Right atrium auricular region (tissue), 2 donors: ENCODE data around the gene CCDC70. TPM values are rescaled to one million over a fixed set of nuclear protein-coding genes. Genes with fewer than 3 reads are reported as not detected.
"Not testable (repeated sequence)": the region's sequence is repeated elsewhere in the genome, so short reads cannot be mapped to it uniquely, and the experiment has no call there.

Source experiments
- DNase-seq: peaks from one replicate; pipeline ENCODE4 v3.0.0-alpha.2; 2019; ENCODE audit warnings: low spot score
- H3K27ac ChIP-seq, 2 donors: fragments of 200-600 bp; sonication (generic); 1 replicate in 1 of 2; 2 replicates in 1 of 2; pipeline ENCODE4 v1.5.1; 2016 to 2019
- H3K27me3 ChIP-seq, 2 donors: fragments of 200-600 bp; sonication (generic); one replicate each; pipeline versions ENCODE4 v1.5.1 to v1.6.0; 2017 to 2019
- H3K36me3 ChIP-seq: fragments of 200-600 bp; sonication (generic); one replicate; pipeline ENCODE4 v1.5.1; 2016
- H3K4me1 ChIP-seq, 2 donors: fragments of 200-600 bp; sonication (generic); one replicate each; pipeline versions ENCODE4 v1.5.1 to v1.6.0; 2017 to 2019
- H3K4me3 ChIP-seq, 2 donors: fragments of 200-600 bp; sonication (generic); 1 replicate in 1 of 2; 2 replicates in 1 of 2; pipeline ENCODE4 v1.5.1; 2017 to 2019; ENCODE audit warnings: mild to moderate bottlenecking in 1 of 2, moderate library complexity in 1 of 2
- H3K9me3 ChIP-seq, 2 donors: fragments of 200-600 bp; sonication (generic); one replicate each; pipeline ENCODE4 v1.5.1; 2019
- total RNA-seq, 2 donors: library from RNA; depleted of rRNA; stranded (reverse); fragments of >200 nt; gene quantifications; one replicate each; pipeline ENCODE4 v1.1.0, GENCODE V29; 2016
- TF ChIP-seq, protein P1 (sequence below), 2 donors: fragments of 200-600 bp; sonication (generic); IDR thresholded peaks; one replicate each; pipeline ENCODE4 v1.5.1; 2019; ENCODE audit warnings: antibody characterized with exemption in 2 of 2

CCDC70 gene
- total RNA-seq, 2 donors from 2014 or later = not detected

DNA sequence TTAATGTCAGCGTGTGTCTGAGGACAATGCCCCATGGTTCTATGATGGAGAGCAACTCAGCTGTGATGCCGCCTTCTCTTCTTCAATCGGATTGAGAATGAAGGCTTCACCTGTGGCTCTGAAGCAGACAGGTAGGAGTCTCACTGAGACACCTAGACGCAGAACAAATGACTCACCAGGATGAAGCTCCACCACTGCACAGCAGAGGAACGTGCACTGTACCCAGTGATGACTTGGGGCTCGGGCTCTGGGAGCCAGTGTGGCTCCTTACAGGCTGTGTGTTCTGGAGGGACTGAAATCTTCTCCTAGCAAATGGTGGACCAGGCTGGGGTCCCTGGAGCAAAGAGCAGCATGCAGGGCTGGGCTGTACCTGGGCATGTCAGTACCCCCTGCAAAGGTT is 44.0 kb downstream of the CCDC70 start:
- TF ChIP-seq, protein P1, sequence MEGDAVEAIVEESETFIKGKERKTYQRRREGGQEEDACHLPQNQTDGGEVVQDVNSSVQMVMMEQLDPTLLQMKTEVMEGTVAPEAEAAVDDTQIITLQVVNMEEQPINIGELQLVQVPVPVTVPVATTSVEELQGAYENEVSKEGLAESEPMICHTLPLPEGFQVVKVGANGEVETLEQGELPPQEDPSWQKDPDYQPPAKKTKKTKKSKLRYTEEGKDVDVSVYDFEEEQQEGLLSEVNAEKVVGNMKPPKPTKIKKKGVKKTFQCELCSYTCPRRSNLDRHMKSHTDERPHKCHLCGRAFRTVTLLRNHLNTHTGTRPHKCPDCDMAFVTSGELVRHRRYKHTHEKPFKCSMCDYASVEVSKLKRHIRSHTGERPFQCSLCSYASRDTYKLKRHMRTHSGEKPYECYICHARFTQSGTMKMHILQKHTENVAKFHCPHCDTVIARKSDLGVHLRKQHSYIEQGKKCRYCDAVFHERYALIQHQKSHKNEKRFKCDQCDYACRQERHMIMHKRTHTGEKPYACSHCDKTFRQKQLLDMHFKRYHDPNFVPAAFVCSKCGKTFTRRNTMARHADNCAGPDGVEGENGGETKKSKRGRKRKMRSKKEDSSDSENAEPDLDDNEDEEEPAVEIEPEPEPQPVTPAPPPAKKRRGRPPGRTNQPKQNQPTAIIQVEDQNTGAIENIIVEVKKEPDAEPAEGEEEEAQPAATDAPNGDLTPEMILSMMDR (IDR thresholded peaks at IDR 0.05) = no peak
- peaks cover 0 to 14% of the 10 kb centered on the region in 2 donors for H3K4me1 ChIP-seq
- H3K27ac ChIP-seq = no peak overlapping the region
- no peak for DNase-seq
- no peaks in the 10 kb centered on the region for H3K36me3 ChIP-seq
- H3K9me3 ChIP-seq = no peaks in the 10 kb centered on the region
- H3K27me3 ChIP-seq = no peaks in the 10 kb centered on the region
- no peak overlapping the region for H3K4me3 ChIP-seq

DNA sequence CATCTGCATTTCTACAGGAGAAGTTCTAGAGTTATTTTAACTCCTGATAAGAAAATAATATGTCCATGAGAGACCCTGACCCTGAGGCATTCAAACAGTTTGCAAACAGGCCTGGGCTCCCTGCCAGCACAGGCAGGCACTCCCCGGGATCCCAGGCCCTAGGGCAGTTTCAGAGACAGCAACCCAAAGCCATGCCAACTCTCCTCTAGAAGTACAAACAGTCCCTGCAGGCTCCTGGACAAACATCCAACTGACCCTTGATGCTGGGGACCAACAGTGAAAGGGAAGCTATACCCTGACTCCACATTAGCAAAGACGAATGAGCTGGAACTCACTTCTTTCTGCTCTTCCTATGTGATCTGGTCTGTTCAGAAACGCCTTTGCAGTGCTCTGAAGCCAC is 44.8 kb downstream of the CCDC70 start:
- no peaks in the 10 kb centered on the region for H3K27me3 ChIP-seq
- H3K4me3 ChIP-seq = no peak overlapping the region
- DNase-seq = no peak
- no peaks in the 10 kb centered on the region for H3K9me3 ChIP-seq
- TF ChIP-seq, protein P1 (IDR thresholded peaks at IDR 0.05) = no peak
- peaks cover 0 to 14% of the 10 kb centered on the region in 2 donors for H3K4me1 ChIP-seq
- no peak overlapping the region for H3K27ac ChIP-seq
- H3K36me3 ChIP-seq = no peaks in the 10 kb centered on the region

DNA sequence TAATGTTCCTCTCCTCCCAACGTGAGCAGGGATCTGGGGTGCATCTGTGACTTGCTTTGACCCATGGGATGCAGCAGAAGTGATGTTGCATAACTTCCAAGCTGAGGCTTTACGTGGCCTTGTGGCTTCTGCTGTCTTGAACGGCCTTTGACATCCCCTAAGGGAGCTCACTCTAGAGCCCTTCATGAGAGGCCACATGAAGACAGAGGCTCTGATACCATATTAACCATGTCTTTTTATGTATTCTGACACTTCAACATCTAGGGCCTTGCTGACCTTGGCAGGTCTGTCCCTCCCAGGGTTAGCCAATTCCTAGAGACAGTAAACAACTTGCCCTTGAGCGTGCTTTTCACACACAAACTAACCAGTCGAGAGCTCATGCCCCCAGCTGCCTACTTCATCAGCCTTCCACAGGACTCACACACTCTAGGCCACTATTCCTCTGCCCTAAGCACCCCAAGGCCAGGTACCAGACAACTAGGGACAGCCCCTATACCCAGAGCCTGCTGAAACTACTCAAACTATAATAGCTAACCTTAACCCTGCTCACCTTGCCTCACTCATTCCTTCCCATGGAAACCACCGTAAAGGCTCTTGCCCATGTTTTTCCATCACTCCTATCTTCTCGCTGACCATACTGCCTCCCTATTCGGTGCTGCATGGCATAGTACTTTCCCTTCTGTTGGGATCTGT is 45.4 kb downstream of the CCDC70 start:
- no peak overlapping the region for H3K27ac ChIP-seq
- TF ChIP-seq, protein P1 (IDR thresholded peaks at IDR 0.05) = no peak

DNA sequence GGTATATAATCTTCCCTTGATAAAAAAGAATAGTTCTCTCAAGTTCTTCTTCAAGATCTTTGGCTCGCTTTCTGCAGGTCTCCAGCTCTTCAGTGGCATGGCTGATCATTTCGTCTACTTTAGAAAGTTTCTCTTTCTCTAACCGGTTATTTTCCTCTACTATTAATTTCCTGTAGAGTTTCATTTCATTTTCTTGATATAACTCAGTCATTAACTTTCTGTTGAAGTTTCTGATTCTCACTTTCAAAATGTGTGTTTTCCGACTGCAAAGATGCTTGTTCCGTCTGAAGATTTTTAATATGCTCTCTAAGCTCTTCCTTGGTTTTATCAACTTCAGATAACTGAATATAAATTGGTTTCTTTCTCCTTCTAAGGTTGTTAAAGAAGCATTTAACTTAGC is 47.5 kb downstream of the CCDC70 start:
- DNase-seq, H3K27me3 ChIP-seq, H3K4me3 ChIP-seq, H3K36me3 ChIP-seq, H3K9me3 ChIP-seq, H3K27ac ChIP-seq: not testable (repeated sequence)
- peaks cover 0 to 20% of the 10 kb centered on the region in 2 donors for H3K4me1 ChIP-seq

More for the DNA sequence above, 45.4 kb downstream of the CCDC70 start:
- Histone ChIP-seq H3K27me3 (no peaks in the 10 kb centered on the region), H3K4me1 (peaks cover 0 to 14% of the 10 kb centered on the region in 2 donors), H3K4me3 (no peak overlapping the region), H3K9me3 (no peaks in the 10 kb centered on the region), H3K36me3 (no peaks in the 10 kb centered on the region)
- no peak for DNase-seq

DNA sequence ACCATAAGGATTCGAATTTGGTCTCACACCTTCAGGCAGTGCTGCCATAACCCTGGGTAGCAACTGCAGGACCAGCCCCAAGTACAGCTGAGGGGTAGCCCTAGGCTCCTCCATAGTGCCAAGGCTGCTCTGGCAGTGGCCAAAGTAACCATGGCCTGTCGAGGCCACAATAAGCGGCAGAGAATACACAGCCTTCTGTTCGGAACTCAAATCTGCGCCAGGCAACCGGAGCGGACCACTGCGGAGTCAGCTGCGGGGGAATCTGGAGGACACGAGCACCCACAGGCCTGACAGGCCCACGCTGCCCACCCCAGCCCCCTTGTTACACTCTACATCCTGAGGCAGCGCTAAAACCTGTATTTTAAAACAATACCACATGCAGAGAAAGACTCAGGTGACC is 48.7 kb downstream of the CCDC70 start:
- DNase-seq = no peak
- Histone ChIP-seq H3K4me3 (no peak overlapping the region), H3K9me3 (no peaks in the 10 kb centered on the region), H3K27ac (no peak overlapping the region), H3K36me3 (no peaks in the 10 kb centered on the region), H3K4me1 (peaks cover 0 to 20% of the 10 kb centered on the region in 2 donors), H3K27me3 (no peaks in the 10 kb centered on the region)
- TF ChIP-seq, protein P1 (IDR thresholded peaks at IDR 0.05) = no peak

DNA sequence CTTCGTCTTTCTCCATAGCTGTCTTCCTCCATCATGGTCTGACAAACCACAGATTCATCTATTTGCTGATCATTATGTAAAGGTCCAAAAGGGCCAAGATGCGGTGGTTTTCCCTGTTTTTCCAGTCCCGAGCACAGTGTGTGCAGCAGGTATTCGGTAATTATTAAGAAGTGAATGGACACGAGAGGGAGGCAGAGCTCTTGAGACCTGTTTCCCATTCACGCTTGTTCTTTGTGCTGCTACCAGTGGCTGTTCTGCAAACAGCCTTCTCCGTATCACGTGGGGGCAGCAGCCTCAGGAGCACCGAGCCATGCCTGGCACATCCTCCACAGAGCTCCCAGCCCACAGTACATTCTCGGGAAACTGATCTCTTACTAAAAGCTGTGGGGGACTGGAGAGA is 50.3 kb downstream of the CCDC70 start:
- Histone ChIP-seq H3K27me3 (no peaks in the 10 kb centered on the region), H3K4me1 (peaks cover 0 to 9% of the 10 kb centered on the region in 2 donors), H3K9me3 (no peaks in the 10 kb centered on the region), H3K36me3 (no peaks in the 10 kb centered on the region), H3K4me3 (no peak overlapping the region), H3K27ac (no peak overlapping the region)
- TF ChIP-seq, protein P1 (IDR thresholded peaks at IDR 0.05) = no peak
- no peak for DNase-seq
